Upper lobe of right lung (tissue), 1 donor: Measurements from ENCODE around the gene PGAP3. TPM values are rescaled to one million over a fixed set of nuclear protein-coding genes. Genes with fewer than 3 reads are reported as not detected.

Source experiments
- ATAC-seq: fragments of 200-7000 bp; cut with Tn5 transposase; one replicate; pipeline ENCODE4 v1.9.1; 2020; ENCODE audit warnings: mild to moderate bottlenecking, moderate library complexity
- DNase-seq: peaks from one replicate; pipeline ENCODE4 v3.0.0-alpha.2; 2020
- H3K27ac ChIP-seq: fragments of 200-600 bp; one replicate; pipeline ENCODE4 v1.8.0; 2022
- H3K27me3 ChIP-seq: fragments of 200-600 bp; one replicate; pipeline ENCODE4 v1.8.0; 2022; ENCODE audit warnings: mild to moderate bottlenecking
- H3K36me3 ChIP-seq: fragments of 200-600 bp; one replicate; pipeline ENCODE4 v1.8.0; 2022
- H3K4me1 ChIP-seq: fragments of 200-600 bp; one replicate; pipeline ENCODE4 v1.8.0; 2022
- H3K4me3 ChIP-seq: fragments of 200-600 bp; one replicate; pipeline ENCODE4 v1.8.0; 2022; ENCODE audit warnings: mild to moderate bottlenecking
- H3K9me3 ChIP-seq: fragments of 200-600 bp; one replicate; pipeline ENCODE4 v1.8.0; 2022
- CTCF ChIP-seq: fragments of 200-600 bp; IDR thresholded peaks from one replicate; pipeline ENCODE4 v1.8.0; 2022; ENCODE audit warnings: antibody characterized with exemption
- intact Hi-C: fragments of 100-400 bp; cut with DNase I; formaldehyde crosslinking; loops from one replicate; pipeline ENCODE4 v1.11.0; 2022
- total RNA-seq: library from RNA; stranded (reverse); fragmentation: NEBNext Ultra II Directional; extraction: Animal tissue kit (Norgen Biotek cat#: 25700); gene quantifications from one replicate; pipeline ENCODE4 v1.2.1, GENCODE V29; 2021
- donor health status: DM: no; HTN: yes; CAD: no; lungs with severe emphysema.

Gene PGAP3
- total RNA-seq, 1 donor from 2014 or later, result 24.5 TPM

- DNase-seq, result no peak
- no peak for TF ChIP-seq CTCF
- Histone ChIP-seq H3K36me3 (peaks cover 19% of the 10 kb centered on the region), H3K27me3 (peaks cover 45% of the 10 kb centered on the region), H3K9me3 (no peaks in the 10 kb centered on the region), H3K27ac (peak overlapping the region; percentile 11), H3K4me3 (no peak overlapping the region), H3K4me1 (peaks cover 51% of the 10 kb centered on the region)
- intact Hi-C loops, result no loop called here
- ATAC-seq, result no peak
Observed at GRCh38 chr17:39665642-39666224, 22.1 kb downstream of the PGAP3 start.

DNA sequence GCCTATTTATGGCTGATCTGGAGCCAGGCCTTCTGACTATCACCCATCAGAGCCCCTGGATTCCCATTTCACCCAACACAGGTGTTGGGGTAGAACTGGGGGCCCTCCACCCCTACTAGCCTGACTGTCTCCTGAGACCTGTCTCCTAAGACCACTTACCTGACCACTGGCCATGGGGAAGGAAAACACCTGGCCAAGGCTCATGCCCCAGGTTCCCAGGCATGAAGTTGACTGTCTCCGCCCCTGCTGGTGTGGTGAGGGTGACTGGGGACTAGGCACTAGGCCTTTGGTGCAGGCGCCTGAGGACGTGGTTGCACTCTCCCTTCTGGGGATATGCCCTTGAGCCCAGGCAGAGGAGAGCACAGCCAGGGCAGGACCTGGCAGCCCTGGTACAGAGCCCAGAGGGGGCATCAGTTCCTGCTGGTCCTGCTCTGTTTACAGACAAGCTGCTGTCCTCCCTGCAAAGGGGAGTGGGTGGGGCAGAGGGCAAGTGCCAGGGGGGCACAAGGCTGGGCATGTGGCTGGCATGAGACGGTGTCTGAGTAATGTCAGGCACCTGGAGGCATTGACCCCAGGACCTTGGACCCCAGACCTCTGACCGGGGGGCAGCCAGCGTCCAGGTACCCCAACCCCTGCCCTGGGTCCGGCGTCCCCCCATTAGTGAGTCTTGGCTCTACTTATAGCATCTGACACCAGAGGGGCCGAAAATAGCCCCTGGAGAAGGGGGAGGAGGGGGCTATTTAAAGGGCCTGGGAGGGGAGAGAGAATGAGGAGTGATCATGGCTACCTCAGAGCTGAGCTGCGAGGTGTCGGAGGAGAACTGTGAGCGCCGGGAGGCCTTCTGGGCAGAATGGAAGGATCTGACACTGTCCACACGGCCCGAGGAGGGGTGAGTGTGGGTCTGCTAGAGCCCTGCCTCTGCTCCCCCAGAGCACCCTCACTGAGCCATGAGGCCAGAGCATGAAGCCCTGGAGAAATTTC, 23.0 kb downstream of the PGAP3 start, which contains the start of gene TCAP:
TCAP (plus strand) TSS at position 769 of the 981 bp plus-strand sequence; CDS start at position 780, 11 bp downstream.
- H3K36me3 ChIP-seq, result peaks cover 28% of the 10 kb centered on the region
- intact Hi-C loops, result no loop called here
- peaks cover 36% of the 10 kb centered on the region for H3K27me3 ChIP-seq
- H3K27ac ChIP-seq, result peak within 1 kb of the TSS; percentile 11
- ATAC-seq, result no peak
- DNase-seq, result no peak
- H3K4me3 ChIP-seq, result no peak within 1 kb of the TSS
- TF ChIP-seq CTCF, result no peak
- no peaks in the 10 kb centered on the region for H3K9me3 ChIP-seq
- H3K4me1 ChIP-seq, result peaks cover 59% of the 10 kb centered on the region

- H3K36me3 ChIP-seq, result peaks cover 37% of the 10 kb centered on the region
- no peaks in the 10 kb centered on the region for H3K9me3 ChIP-seq
- DNase-seq, result no peak
- H3K4me1 ChIP-seq, result peaks cover 68% of the 10 kb centered on the region
- H3K27me3 ChIP-seq, result peaks cover 27% of the 10 kb centered on the region
- intact Hi-C loops, result no loop called here
- ATAC-seq, result peak; percentile 5
- H3K27ac ChIP-seq, result peak overlapping the region; percentile 58
- TF ChIP-seq CTCF, result no peak
- H3K4me3 ChIP-seq, result no peak overlapping the region
Observed at GRCh38 chr17:39663688-39664580, 23.9 kb downstream of the PGAP3 start.

DNA sequence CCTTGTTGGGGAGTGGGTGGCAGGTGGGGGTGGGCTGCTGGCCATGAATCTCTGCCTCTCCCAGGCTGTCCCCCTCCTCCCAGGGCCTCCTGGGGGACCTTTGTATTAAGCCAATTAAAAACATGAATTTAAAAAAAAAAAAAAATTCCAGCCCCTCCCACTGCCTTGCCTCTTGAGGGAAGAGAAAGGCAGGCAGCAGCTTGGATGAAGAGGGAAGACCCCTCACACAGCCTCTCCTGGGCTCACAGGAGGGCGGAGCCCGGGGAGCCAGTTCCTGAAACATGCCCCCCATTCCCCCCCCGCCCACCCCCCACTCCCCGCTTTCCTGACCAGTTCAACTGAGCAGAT, 24.5 kb downstream of the PGAP3 start:
- Histone ChIP-seq H3K9me3 (no peaks in the 10 kb centered on the region), H3K27me3 (peaks cover 20% of the 10 kb centered on the region), H3K4me1 (peaks cover 64% of the 10 kb centered on the region), H3K36me3 (peaks cover 40% of the 10 kb centered on the region), H3K27ac (peak overlapping the region; percentile 58), H3K4me3 (no peak overlapping the region)
- no peak for DNase-seq
- no peak for ATAC-seq
- intact Hi-C loops, result no loop called here
- TF ChIP-seq CTCF, result no peak

GRCh38 chr17:39662551-39663339, 25.1 kb downstream of the PGAP3 start:
- TF ChIP-seq CTCF, result no peak
- intact Hi-C loops, result no loop called here
- peaks cover 40% of the 10 kb centered on the region for H3K36me3 ChIP-seq
- H3K4me3 ChIP-seq, result no peak overlapping the region
- peaks cover 58% of the 10 kb centered on the region for H3K4me1 ChIP-seq
- peak; percentile 2 for ATAC-seq
- H3K9me3 ChIP-seq, result no peaks in the 10 kb centered on the region
- peaks cover 15% of the 10 kb centered on the region for H3K27me3 ChIP-seq
- peak overlapping the region; percentile 58 for H3K27ac ChIP-seq
- no peak for DNase-seq
